Common myeloid progenitor, CD34-positive (primary cell): Measurements from ENCODE around the gene TEX54.
A peak's percentile ranks its signal among the peaks of the same experiment; 100 is the strongest.

Experiments
- CTCF ChIA-PET: fragments of 350-600 bp; sonication (Branson Sonifier 250); formaldehyde crosslinking; loops from one replicate; lab custom pipeline; 2021; ENCODE audit warnings: antibody characterized with exemption; lab: Charles Lee
- POLR2A ChIA-PET: fragments of 350-600 bp; sonication (Branson Sonifier 250); formaldehyde crosslinking; loops from one replicate; lab custom pipeline; 2021; ENCODE audit warnings: antibody characterized with exemption; lab: Charles Lee
- DNase-seq, 3 donors: peaks; one replicate each; pipeline versions ENCODE4 v3.0.0 to v3.0.0-alpha.2; 2013
- H3K27ac ChIP-seq, 2 experiments: 1 replicate in 1 of 2; 2 replicates in 1 of 2; pipeline ENCODE4 v1.7.0; 2013; ENCODE audit warnings: inconsistent platforms in 2 of 2, low read length in 2 of 2, mild to moderate bottlenecking in 2 of 2, low read depth in 1 of 2, moderate library complexity in 1 of 2; ENCODE audit not compliant: severe bottlenecking in 2 of 2, insufficient read depth in 1 of 2, poor library complexity in 1 of 2
- H3K27me3 ChIP-seq, 5 experiments: replicated peaks in 2 of 5; 1 replicate in 3 of 5; 2 replicates in 2 of 5; pipeline versions ENCODE4 v1.6.1 to v1.7.0; 2013; ENCODE audit warnings: low read length in 4 of 5, mild to moderate bottlenecking in 2 of 5, moderate library complexity in 2 of 5, inconsistent platforms in 1 of 5; ENCODE audit not compliant: insufficient read depth in 5 of 5, control insufficient read depth in 4 of 5
- H3K36me3 ChIP-seq, 4 experiments: 1 replicate in 2 of 4; 2 replicates in 2 of 4; pipeline versions ENCODE4 v1.6.1 to v1.7.0; 2013; ENCODE audit warnings: low read length in 3 of 4, control low read depth in 1 of 4, mild to moderate bottlenecking in 1 of 4; ENCODE audit not compliant: control insufficient read depth in 4 of 4, insufficient read depth in 4 of 4
- H3K4me1 ChIP-seq, 4 experiments: 1 replicate in 3 of 4; 2 replicates in 1 of 4; pipeline versions ENCODE4 v1.6.1 to v1.7.1; 2013; ENCODE audit warnings: low read length in 3 of 4, mild to moderate bottlenecking in 3 of 4, control low read depth in 1 of 4, inconsistent platforms in 1 of 4, moderate library complexity in 1 of 4; ENCODE audit not compliant: control insufficient read depth in 4 of 4, insufficient read depth in 4 of 4; ENCODE audit errors: control extremely low read depth in 1 of 4
- H3K4me3 ChIP-seq, 7 experiments: 1 replicate in 4 of 7; 2 replicates in 3 of 7; pipeline versions ENCODE4 v1.5.1 to v1.7.0; 2013; ENCODE audit warnings: mild to moderate bottlenecking in 7 of 7, low read length in 6 of 7, moderate library complexity in 6 of 7, inconsistent platforms in 2 of 7, low read depth in 2 of 7, control low read depth in 1 of 7; ENCODE audit not compliant: insufficient read depth in 4 of 7, control insufficient read depth in 1 of 7; ENCODE audit errors: extremely low read depth in 1 of 7
- H3K9me3 ChIP-seq, 5 experiments: 1 replicate in 4 of 5; 2 replicates in 1 of 5; pipeline versions ENCODE4 v1.6.1 to v1.7.1; 2013; ENCODE audit warnings: low read length in 4 of 5, mild to moderate bottlenecking in 2 of 5, inconsistent platforms in 1 of 5, low read depth in 1 of 5, moderate library complexity in 1 of 5; ENCODE audit not compliant: control insufficient read depth in 4 of 5, insufficient read depth in 2 of 5; ENCODE audit errors: control extremely low read depth in 1 of 5
- WGBS: methylation state at CpG from one replicate; pipeline ENCODE4 v1.1.5; 2013; ENCODE audit not compliant: insufficient coverage; 5-methylcytosine and 5-hydroxymethylcytosine counted together

Gene TEX54

GRCh38 chr11:62855571-62856332, 23.1 kb upstream of the TEX54 start:
- peak overlapping the region; percentile 55 to 91 for H3K27ac ChIP-seq
- peaks cover 25 to 54% (median 38%) of the 10 kb centered on the region in 4 experiments for H3K4me1 ChIP-seq
- H3K4me3 ChIP-seq = peak overlapping the region; percentile 79 to 100 (median 97)
- H3K9me3 ChIP-seq = no peaks in the 10 kb centered on the region
- POLR2A ChIA-PET = interaction anchor here (0.5 to 9.1 kb wide), 11 partner anchors 11 to 190 kb away, joined by 3 to 121 read pairs (median 3); partner anchors contain the start of genes C11orf98, CSKMT, LBHD1 and POLR2G
- peak; percentile 98 to 99 (median 98) for DNase-seq
- no peaks in the 10 kb centered on the region for H3K27me3 ChIP-seq
- 0% methylated on average over 35 of the region's 54 CpGs for WGBS
- CTCF ChIA-PET = interaction anchor here (0.6 to 2.3 kb wide), 12 partner anchors 11 to 1942 kb away, joined by 3 to 10 read pairs (median 4); partner anchors contain the start of genes SLC3A2 and TMEM179B
- H3K36me3 ChIP-seq = peaks cover 12 to 39% (median 23%) of the 10 kb centered on the region in 4 experiments

- no peak for DNase-seq
- ChIA-PET CTCF (interaction anchor here (0.6 to 2.3 kb wide), 11 partner anchors 14 to 1943 kb away, joined by 3 to 10 read pairs (median 5); partner anchors contain the start of genes SLC3A2 and TMEM179B), POLR2A (interaction anchor here (0.8 to 9.1 kb wide), 10 partner anchors 9 to 190 kb away, joined by 3 to 121 read pairs (median 4); partner anchors contain the start of genes C11orf98, CSKMT, LBHD1 and POLR2G)
- Histone ChIP-seq H3K36me3 (peaks cover 12 to 39% (median 23%) of the 10 kb centered on the region in 4 experiments), H3K9me3 (no peaks in the 10 kb centered on the region), H3K4me3 (peak overlapping the region; percentile 79 to 100 (median 97)), H3K27ac (peak overlapping the region; percentile 55 to 91), H3K27me3 (no peaks in the 10 kb centered on the region), H3K4me1 (peaks cover 25 to 53% (median 38%) of the 10 kb centered on the region in 4 experiments)
- WGBS = 0% methylated on average over 13 of the region's 15 CpGs
These were observed 22.4 kb upstream of the TEX54 start for GRCh38 chr11:62854825-62855570.

- Histone ChIP-seq H3K27ac (peak overlapping the region in 1 of 2 experiments; percentile 91), H3K4me1 (peaks cover 25 to 50% (median 36%) of the 10 kb centered on the region in 4 experiments), H3K36me3 (peaks cover 12 to 37% (median 23%) of the 10 kb centered on the region in 4 experiments), H3K27me3 (no peaks in the 10 kb centered on the region), H3K4me3 (peak overlapping the region in 6 of 7 experiments; percentile 89 to 100 (median 98)), H3K9me3 (no peaks in the 10 kb centered on the region)
- WGBS = 40% methylated on average over 3 of the region's 8 CpGs
- POLR2A ChIA-PET = interaction anchor here (0.5 to 9.1 kb wide), 8 partner anchors 8 to 109 kb away, joined by 3 to 121 read pairs (median 3); partner anchors contain the start of genes POLR2G, SLC3A2, STX5 and WDR74
- DNase-seq = no peak
- CTCF ChIA-PET = interaction anchor here (0.9 to 2.3 kb wide), 9 partner anchors 9 to 983 kb away, joined by 3 to 10 read pairs (median 5); partner anchors contain the start of genes SLC3A2 and TMEM179B
These were observed 21.6 kb upstream of the TEX54 start for GRCh38 chr11:62854013-62854824.

GRCh38 chr11:62853279-62853965, 20.8 kb upstream of the TEX54 start:
- H3K9me3 ChIP-seq = no peaks in the 10 kb centered on the region
- CTCF ChIA-PET = interaction anchor here (0.9 to 2.2 kb wide), 6 partner anchors 9 to 31 kb away, joined by 3 to 7 read pairs (median 4); partner anchors contain the start of gene SLC3A2
- H3K27me3 ChIP-seq = no peaks in the 10 kb centered on the region
- peak overlapping the region in 1 of 2 experiments; percentile 91 for H3K27ac ChIP-seq
- peaks cover 25 to 50% (median 36%) of the 10 kb centered on the region in 4 experiments for H3K4me1 ChIP-seq
- 100% methylated on average over 4 of the region's 7 CpGs for WGBS
- H3K4me3 ChIP-seq = peak overlapping the region in 4 of 7 experiments; percentile 89 to 100 (median 98)
- POLR2A ChIA-PET = interaction anchor here (1.0 to 9.1 kb wide), 3 partner anchors 12 to 46 kb away, joined by 3 to 121 read pairs (median 5); partner anchors contain the start of genes SLC3A2 and WDR74
- H3K36me3 ChIP-seq = peaks cover 12 to 37% (median 23%) of the 10 kb centered on the region in 4 experiments
- DNase-seq = no peak

- DNase-seq = no peak
- Histone ChIP-seq H3K27me3 (no peaks in the 10 kb centered on the region), H3K36me3 (peaks cover 12 to 37% (median 23%) of the 10 kb centered on the region in 4 experiments), H3K4me3 (peak overlapping the region in 2 of 7 experiments; percentile 89 to 100), H3K27ac (peak overlapping the region in 1 of 2 experiments; percentile 91), H3K9me3 (no peaks in the 10 kb centered on the region), H3K4me1 (peaks cover 25 to 44% (median 32%) of the 10 kb centered on the region in 4 experiments)
- ChIA-PET POLR2A (interaction anchor here (9.1 kb wide), 1 partner anchor 12 kb away, joined by 121 read pairs; the partner anchor contains the start of gene WDR74), CTCF (interaction anchor here (1.0 to 2.2 kb wide), 4 partner anchors 9 to 67 kb away, joined by 3 to 9 read pairs (median 4); no protein-coding TSS in a partner anchor)
These were observed 20.0 kb upstream of the TEX54 start for GRCh38 chr11:62852523-62853188.
